ENCODE measurements around the gene CTNNA3.

Gene CTNNA3

DNA sequence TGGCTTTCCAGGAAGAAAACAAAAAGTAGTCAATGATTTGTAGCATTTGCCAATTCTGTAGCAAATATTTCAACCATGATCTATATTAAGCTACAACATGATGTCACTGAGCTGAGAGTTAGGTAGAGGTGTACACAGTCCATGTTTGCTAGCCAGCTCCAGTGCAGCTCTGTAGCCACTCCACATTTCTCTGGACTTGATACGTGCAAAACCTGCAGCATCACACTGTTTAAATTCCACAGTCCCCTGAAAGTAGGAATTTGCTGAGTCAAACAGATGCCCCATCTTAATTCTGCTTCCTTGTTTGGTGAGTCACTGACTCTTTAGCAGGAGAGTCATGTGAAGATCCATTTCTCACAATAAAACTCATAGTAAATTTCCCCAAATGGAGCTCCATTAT is 859.9 kb downstream of the CTNNA3 start:
- H3K9me3 ChIP-seq (ENCODE audit: insufficient read depth, low read depth, low read length): no peaks in the 10 kb centered on the region
- H3K27me3 ChIP-seq (ENCODE audit: insufficient read depth, low read length): no peaks in the 10 kb centered on the region
- H3K27ac ChIP-seq (ENCODE audit: low read length): no peak overlapping the region
- H3K4me1 ChIP-seq (ENCODE audit: insufficient read depth, low read length): peaks cover 10% of the 10 kb centered on the region
- no peaks in the 10 kb centered on the region for H3K36me3 ChIP-seq (ENCODE audit: insufficient read depth, low read depth, low read length)
- H3K9ac ChIP-seq (ENCODE audit: low read depth, low read length): no peak overlapping the region
- H3K4me3 ChIP-seq (ENCODE audit: low read length): no peak overlapping the region

DNA sequence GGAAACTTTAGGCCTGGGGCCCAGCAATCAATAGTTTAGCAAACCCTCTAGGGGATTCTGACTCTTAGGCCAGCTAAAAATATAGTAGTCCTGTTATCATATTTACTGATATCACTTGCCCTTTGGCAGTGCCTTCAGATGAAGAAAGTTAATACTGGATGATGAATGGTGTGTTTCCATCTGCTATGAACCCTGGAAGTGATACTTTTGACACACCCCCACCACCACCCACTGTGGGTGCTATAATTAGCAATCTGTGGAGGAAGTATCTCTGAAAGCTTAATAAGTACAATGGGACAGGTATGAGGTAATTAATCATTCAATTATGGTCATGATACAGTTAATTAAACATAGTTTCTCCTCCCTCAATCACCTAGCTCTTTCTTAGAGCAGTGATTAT is 860.6 kb downstream of the CTNNA3 start:
- no peaks in the 10 kb centered on the region for H3K27me3 ChIP-seq (ENCODE audit: insufficient read depth, low read length)
- no peak overlapping the region for H3K9ac ChIP-seq (ENCODE audit: low read depth, low read length)
- H3K9me3 ChIP-seq (ENCODE audit: insufficient read depth, low read depth, low read length): no peaks in the 10 kb centered on the region
- H3K36me3 ChIP-seq (ENCODE audit: insufficient read depth, low read depth, low read length): no peaks in the 10 kb centered on the region
- H3K4me1 ChIP-seq (ENCODE audit: insufficient read depth, low read length): peaks cover 10% of the 10 kb centered on the region
- H3K4me3 ChIP-seq (ENCODE audit: low read length): no peak overlapping the region
- H3K27ac ChIP-seq (ENCODE audit: low read length): no peak overlapping the region

DNA sequence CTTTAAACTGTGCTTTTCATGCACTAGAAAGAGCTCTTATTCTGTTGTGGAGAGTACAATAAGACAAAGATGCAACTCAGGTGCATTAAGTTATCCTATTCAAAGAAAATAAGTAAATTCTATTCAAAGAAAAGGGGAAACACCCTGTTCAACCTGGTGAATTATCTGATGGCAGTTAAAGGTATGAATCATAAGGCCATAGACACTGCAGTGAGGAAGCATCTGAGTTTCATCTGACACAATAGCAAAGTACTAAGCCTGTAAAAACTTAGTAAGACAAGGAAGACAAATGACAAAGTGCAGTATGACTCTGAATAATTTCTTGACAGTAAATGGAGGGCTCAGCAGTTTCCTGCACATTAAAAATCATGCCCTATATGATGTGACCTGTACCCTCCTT is 861.2 kb downstream of the CTNNA3 start:
- H3K4me1 ChIP-seq (ENCODE audit: insufficient read depth, low read length): peaks cover 10% of the 10 kb centered on the region
- no peaks in the 10 kb centered on the region for H3K27me3 ChIP-seq (ENCODE audit: insufficient read depth, low read length)
- no peaks in the 10 kb centered on the region for H3K9me3 ChIP-seq (ENCODE audit: insufficient read depth, low read depth, low read length)
- H3K27ac ChIP-seq (ENCODE audit: low read length): no peak overlapping the region
- H3K36me3 ChIP-seq (ENCODE audit: insufficient read depth, low read depth, low read length): no peaks in the 10 kb centered on the region
- H3K9ac ChIP-seq (ENCODE audit: low read depth, low read length): no peak overlapping the region
- no peak overlapping the region for H3K4me3 ChIP-seq (ENCODE audit: low read length)

DNA sequence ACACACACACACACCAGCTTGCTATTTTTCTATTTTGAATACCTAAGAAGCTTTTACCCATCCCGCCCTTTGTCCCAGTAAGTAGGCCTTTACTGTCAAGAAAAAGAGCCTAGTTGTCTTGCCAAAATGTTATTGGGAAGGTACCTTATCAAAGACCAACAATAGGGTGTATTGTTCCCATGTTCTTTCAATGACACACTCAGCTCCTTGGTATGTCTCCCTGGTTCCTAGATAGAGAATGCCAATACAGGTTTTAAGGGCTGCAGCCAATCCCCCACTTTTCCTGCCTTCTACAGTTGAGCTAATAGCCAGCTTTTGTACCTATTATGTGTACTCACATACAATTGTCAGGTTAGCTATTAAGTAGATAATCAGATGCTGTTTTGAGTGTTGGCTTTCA is 862.1 kb downstream of the CTNNA3 start:
- Histone ChIP-seq H3K4me1 (ENCODE audit: insufficient read depth, low read length) (peaks cover 10% of the 10 kb centered on the region), H3K27me3 (ENCODE audit: insufficient read depth, low read length) (no peaks in the 10 kb centered on the region), H3K36me3 (ENCODE audit: insufficient read depth, low read depth, low read length) (no peaks in the 10 kb centered on the region)

DNA sequence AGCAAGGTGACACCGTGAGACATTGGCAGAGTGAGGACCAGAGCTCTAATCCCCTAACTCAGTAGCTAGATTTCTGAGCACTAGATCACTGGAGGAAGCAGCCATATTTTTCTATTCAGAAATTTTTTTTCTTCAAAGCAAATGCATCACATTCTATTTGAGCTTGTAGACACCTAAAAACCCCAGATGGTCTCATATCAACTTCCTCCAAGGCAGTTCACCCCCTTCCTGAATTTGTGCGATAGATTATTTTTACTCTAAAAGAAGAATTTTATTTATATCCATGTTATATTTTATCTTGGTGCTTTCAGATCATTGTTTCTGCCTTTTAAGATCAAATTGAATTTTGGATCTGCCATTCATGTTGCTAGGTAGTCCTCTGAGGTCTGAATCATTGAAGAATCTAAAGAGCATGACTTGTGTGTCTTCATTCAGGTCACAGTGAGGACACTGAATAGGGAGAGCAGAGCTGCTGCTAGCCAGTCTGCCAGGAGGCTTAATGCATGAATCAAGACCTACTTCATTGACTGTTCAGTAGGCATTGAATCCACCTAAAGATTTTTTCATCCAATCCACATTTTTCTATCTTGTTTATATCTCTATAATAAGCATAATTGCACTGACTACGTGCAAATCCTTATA is 863.1 kb downstream of the CTNNA3 start:
- no peak overlapping the region for H3K27ac ChIP-seq (ENCODE audit: low read length)
- H3K27me3 ChIP-seq (ENCODE audit: insufficient read depth, low read length): no peaks in the 10 kb centered on the region
- no peak overlapping the region for H3K9ac ChIP-seq (ENCODE audit: low read depth, low read length)
- no peak overlapping the region for H3K4me3 ChIP-seq (ENCODE audit: low read length)
- no peaks in the 10 kb centered on the region for H3K36me3 ChIP-seq (ENCODE audit: insufficient read depth, low read depth, low read length)
- no peaks in the 10 kb centered on the region for H3K9me3 ChIP-seq (ENCODE audit: insufficient read depth, low read depth, low read length)
- H3K4me1 ChIP-seq (ENCODE audit: insufficient read depth, low read length): peaks cover 10% of the 10 kb centered on the region

More for the DNA sequence above, 862.1 kb downstream of the CTNNA3 start:
- H3K27ac ChIP-seq (ENCODE audit: low read length): no peak overlapping the region
- no peaks in the 10 kb centered on the region for H3K9me3 ChIP-seq (ENCODE audit: insufficient read depth, low read depth, low read length)
- H3K4me3 ChIP-seq (ENCODE audit: low read length): no peak overlapping the region
- no peak overlapping the region for H3K9ac ChIP-seq (ENCODE audit: low read depth, low read length)

DNA sequence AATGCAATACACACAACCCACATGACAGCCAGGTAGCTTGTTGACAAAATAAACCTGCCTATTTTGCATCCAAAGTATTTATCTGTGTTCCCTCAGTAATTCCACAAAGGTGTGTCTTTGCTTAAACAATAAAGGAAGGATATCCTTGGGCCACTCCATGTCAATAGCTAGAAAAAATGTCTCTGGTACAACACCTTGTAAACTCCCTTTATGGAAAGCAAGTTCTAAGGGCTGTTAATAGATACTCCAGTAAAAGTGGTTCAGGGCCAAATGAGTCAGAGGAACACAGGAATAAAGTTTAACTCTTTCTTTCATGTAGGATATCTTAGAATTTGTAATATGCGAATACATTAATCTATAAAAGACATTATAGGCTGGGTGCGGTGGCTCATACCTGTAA is 867.0 kb downstream of the CTNNA3 start:
- H3K4me3 ChIP-seq (ENCODE audit: low read length): no peak overlapping the region

DNA sequence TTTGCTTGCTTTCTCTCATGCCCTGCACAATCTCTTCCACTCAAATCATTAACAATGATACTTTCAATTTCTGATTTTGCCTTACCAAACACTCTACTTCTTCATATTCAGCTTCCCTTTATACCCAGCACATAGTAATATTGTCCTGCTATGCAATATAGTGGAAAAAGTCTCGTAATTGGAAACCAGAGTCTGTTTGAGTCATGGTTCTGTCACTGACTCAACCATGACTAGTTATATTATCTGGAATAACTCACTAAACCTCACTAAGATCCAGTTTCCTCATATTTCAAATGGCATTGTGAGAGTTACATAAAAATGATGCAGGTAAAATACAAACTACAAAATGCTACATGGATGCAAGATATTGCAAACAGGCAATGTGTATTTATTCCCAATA is 868.6 kb downstream of the CTNNA3 start:
- H3K9ac ChIP-seq (ENCODE audit: low read depth, low read length): no peak overlapping the region
- H3K27me3 ChIP-seq (ENCODE audit: insufficient read depth, low read length): peaks cover 14% of the 10 kb centered on the region; the same call in 1 of the 2 replicates
- H3K4me3 ChIP-seq (ENCODE audit: low read length): no peak overlapping the region
- no peaks in the 10 kb centered on the region for H3K36me3 ChIP-seq (ENCODE audit: insufficient read depth, low read depth, low read length)
- H3K9me3 ChIP-seq (ENCODE audit: insufficient read depth, low read depth, low read length): no peaks in the 10 kb centered on the region
- H3K27ac ChIP-seq (ENCODE audit: low read length): no peak overlapping the region
- no peaks in the 10 kb centered on the region; the same call in 1 of the 2 replicates for H3K4me1 ChIP-seq (ENCODE audit: insufficient read depth, low read length)

More for the DNA sequence above, 867.0 kb downstream of the CTNNA3 start:
- Histone ChIP-seq H3K36me3 (ENCODE audit: insufficient read depth, low read depth, low read length) (no peaks in the 10 kb centered on the region), H3K27ac (ENCODE audit: low read length) (no peak overlapping the region), H3K9ac (ENCODE audit: low read depth, low read length) (no peak overlapping the region), H3K4me1 (ENCODE audit: insufficient read depth, low read length) (0 out of 2 replicates have a peak, but pooled peaks cover under 1% of the 10 kb centered on the region), H3K27me3 (ENCODE audit: insufficient read depth, low read length) (peaks cover 8% of the 10 kb centered on the region; the same call in 1 of the 2 replicates), H3K9me3 (ENCODE audit: insufficient read depth, low read depth, low read length) (no peaks in the 10 kb centered on the region)

DNA sequence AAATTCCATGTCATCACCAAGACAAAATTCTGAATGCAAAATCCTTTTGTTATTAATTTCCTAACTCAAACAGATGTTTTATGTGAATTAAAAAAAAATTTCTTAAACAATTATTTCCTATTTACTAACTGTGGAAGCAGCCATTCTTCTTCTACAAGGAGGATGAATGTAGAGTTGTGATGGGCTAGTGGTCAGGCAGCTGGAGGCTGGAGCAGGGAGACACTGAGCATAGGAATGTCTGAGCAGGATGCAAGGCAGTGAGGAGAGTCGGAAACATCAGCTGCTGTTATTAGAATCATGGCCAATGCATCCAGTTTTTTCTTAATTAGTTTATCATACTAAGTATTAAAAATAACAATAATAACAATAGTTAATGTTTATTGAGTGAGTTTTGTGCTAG is 872.7 kb downstream of the CTNNA3 start:
- Histone ChIP-seq H3K27me3 (ENCODE audit: insufficient read depth, low read length) (peaks cover 21% of the 10 kb centered on the region; the same call in 1 of the 2 replicates), H3K4me3 (ENCODE audit: low read length) (no peak overlapping the region), H3K36me3 (ENCODE audit: insufficient read depth, low read depth, low read length) (no peaks in the 10 kb centered on the region), H3K9ac (ENCODE audit: low read depth, low read length) (no peak overlapping the region), H3K9me3 (ENCODE audit: insufficient read depth, low read depth, low read length) (no peaks in the 10 kb centered on the region), H3K4me1 (ENCODE audit: insufficient read depth, low read length) (no peaks in the 10 kb centered on the region; the same call in 1 of the 2 replicates), H3K27ac (ENCODE audit: low read length) (no peak overlapping the region)

DNA sequence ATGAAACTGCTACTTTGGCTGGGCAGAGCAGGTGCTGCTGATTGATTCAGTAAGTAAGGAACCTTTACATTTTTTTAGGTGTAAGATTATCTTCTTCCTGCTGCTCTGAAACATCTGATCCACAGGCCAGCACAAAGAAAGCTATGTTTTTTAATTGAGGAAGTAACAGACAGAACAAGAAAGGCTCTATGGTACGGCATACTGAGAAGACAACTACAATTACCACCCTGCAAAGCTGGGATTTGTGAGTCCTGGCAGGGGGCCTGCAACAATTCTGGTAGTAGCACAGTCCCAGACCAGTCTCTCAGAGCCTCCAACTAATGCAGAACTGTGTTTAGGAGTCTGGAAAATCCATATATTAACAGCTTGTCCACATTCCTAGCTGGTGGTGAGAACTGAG is 873.2 kb downstream of the CTNNA3 start:
- Histone ChIP-seq H3K9me3 (ENCODE audit: insufficient read depth, low read depth, low read length) (no peaks in the 10 kb centered on the region), H3K36me3 (ENCODE audit: insufficient read depth, low read depth, low read length) (no peaks in the 10 kb centered on the region), H3K9ac (ENCODE audit: low read depth, low read length) (no peak overlapping the region), H3K4me1 (ENCODE audit: insufficient read depth, low read length) (no peaks in the 10 kb centered on the region; the same call in 1 of the 2 replicates), H3K27me3 (ENCODE audit: insufficient read depth, low read length) (peaks cover 21% of the 10 kb centered on the region; the same call in 1 of the 2 replicates), H3K27ac (ENCODE audit: low read length) (no peak overlapping the region), H3K4me3 (ENCODE audit: low read length) (no peak overlapping the region)

DNA sequence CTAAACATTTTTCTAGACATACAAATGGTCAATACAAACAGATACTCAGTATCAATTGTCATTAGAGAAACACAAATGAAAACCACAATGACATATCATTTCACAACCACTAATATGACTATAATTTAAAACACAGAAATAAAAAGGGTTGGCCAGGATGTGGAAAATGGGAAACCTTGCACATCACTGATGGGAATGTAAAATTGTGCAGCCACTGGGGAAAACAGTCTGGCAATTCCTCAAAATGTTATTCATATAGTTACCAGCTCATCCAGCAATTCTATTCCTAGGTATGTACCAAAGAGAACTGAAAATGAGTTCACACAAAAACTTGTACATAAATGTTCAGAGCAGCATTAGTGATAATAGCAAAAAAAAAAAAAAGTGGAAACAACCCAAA is 876.3 kb downstream of the CTNNA3 start:
- H3K9ac ChIP-seq (ENCODE audit: low read depth, low read length): no peak overlapping the region
- no peak overlapping the region for H3K4me3 ChIP-seq (ENCODE audit: low read length)
- no peaks in the 10 kb centered on the region for H3K36me3 ChIP-seq (ENCODE audit: insufficient read depth, low read depth, low read length)
- no peak overlapping the region for H3K27ac ChIP-seq (ENCODE audit: low read length)
- peaks cover 20% of the 10 kb centered on the region; the same call in 1 of the 2 replicates for H3K27me3 ChIP-seq (ENCODE audit: insufficient read depth, low read length)
- H3K4me1 ChIP-seq (ENCODE audit: insufficient read depth, low read length): no peaks in the 10 kb centered on the region; the same call in 1 of the 2 replicates
- H3K9me3 ChIP-seq (ENCODE audit: insufficient read depth, low read depth, low read length): no peaks in the 10 kb centered on the region

DNA sequence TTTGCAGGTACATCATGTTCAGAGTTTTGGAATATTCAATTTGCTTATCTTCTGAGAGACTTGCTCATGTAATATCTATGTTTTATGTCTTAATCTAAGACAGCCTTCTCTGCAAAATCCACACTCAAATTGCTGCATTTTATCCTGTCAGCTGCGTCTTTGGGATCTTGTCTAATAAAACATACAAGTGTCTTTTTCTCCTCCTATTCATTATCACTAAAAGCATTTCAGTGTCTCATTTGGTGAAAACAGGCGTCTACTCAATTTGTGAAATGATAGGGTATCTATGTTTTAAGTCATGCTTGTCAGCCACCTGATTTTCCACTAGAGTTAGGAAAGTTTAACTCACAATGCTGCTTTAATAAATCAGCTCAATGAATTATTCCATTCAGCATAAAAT is 882.9 kb downstream of the CTNNA3 start:
- Histone ChIP-seq H3K27ac (ENCODE audit: low read length) (no peak overlapping the region), H3K9ac (ENCODE audit: low read depth, low read length) (no peak overlapping the region), H3K4me1 (ENCODE audit: insufficient read depth, low read length) (no peaks in the 10 kb centered on the region), H3K4me3 (ENCODE audit: low read length) (no peak overlapping the region), H3K27me3 (ENCODE audit: insufficient read depth, low read length) (no peaks in the 10 kb centered on the region), H3K9me3 (ENCODE audit: insufficient read depth, low read depth, low read length) (no peaks in the 10 kb centered on the region), H3K36me3 (ENCODE audit: insufficient read depth, low read depth, low read length) (no peaks in the 10 kb centered on the region)

DNA sequence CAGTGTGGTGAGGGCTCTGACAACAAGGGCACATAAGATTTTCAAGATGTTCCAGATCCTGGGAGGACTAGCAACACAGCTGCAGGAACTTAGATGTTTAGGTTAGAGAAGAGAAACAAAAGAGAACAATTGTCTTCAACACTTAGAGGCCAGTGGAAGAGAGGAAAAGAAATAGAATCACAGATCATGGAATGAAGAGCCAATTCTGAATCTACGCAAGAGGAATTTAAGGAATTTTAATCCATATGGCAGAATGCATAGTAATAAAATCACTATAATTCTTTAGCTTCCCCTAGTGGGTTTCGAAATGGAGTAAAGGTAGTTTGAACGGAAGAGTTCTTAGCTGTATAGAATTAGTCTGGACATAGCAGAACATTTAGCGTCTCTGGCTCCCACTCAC is 884.8 kb downstream of the CTNNA3 start:
- Histone ChIP-seq H3K27me3 (ENCODE audit: insufficient read depth, low read length) (no peaks in the 10 kb centered on the region), H3K4me1 (ENCODE audit: insufficient read depth, low read length) (no peaks in the 10 kb centered on the region), H3K27ac (ENCODE audit: low read length) (no peak overlapping the region), H3K36me3 (ENCODE audit: insufficient read depth, low read depth, low read length) (no peaks in the 10 kb centered on the region), H3K9ac (ENCODE audit: low read depth, low read length) (no peak overlapping the region), H3K9me3 (ENCODE audit: insufficient read depth, low read depth, low read length) (no peaks in the 10 kb centered on the region), H3K4me3 (ENCODE audit: low read length) (no peak overlapping the region)
